HL-60/S4 treated with retinoic acid at 250 ng/mL for 4 days and 3 days (cell line): ENCODE data around the gene HDGFL2.

ENCODE experiments used
- in situ Hi-C: fragments of 300-500 bp; cut with MboI; formaldehyde crosslinking; loops from 2 replicates; pipeline ENCODE4 v1.7.0; 2022; ENCODE audit warnings: low sequenced_read_pairs

HDGFL2 gene

GRCh38 chr19:4550018-4550417 lies 77.9 kb downstream of the HDGFL2 start:
- in situ Hi-C loops = no loop called here

GRCh38 chr19:4550479-4551050 lies 78.5 kb downstream of the HDGFL2 start:
- in situ Hi-C loops = no loop called here
